ENCODE data around the gene LHX4. TPM values are rescaled to one million over a fixed set of nuclear protein-coding genes. Genes with fewer than 3 reads are reported as not detected.
"Not testable (repeated sequence)": the region's sequence is repeated elsewhere in the genome, so short reads cannot be mapped to it uniquely, and the experiment has no call there.

LHX4 gene
- total RNA-seq, 1 donor from 2014 or later, result not detected

DNA sequence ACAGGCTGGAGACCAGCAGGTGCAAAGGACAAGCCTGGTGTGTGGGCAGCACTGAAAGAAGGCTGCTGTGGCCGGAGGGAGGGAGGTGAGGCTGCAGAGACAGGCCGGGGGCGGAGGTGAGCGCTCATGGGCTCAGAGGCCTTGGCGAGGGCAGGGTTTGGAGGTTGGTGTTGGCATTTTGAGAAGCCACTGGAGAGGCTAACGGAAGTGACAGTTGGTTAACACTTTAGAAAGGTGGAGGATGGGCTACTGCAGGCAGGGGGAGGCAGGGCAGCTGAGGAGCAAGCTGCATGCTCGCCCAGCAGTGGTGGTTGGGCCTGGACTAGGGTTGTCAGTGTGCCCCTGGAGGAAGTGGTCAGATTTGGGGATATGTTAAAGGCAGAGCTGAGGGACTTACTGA, 37.9 kb upstream of the LHX4 start:
- Mint-ChIP-seq H3K36me3 (ENCODE audit: low read depth) (peaks cover 8% of the 10 kb centered on the region), H3K4me3 (no peak overlapping the region), H3K27me3 (no peaks in the 10 kb centered on the region), H3K9me3 (no peaks in the 10 kb centered on the region), H3K27ac (no peak overlapping the region), H3K4me1 (peaks cover 4% of the 10 kb centered on the region)
- intact Hi-C loops (cut with micrococcal nuclease), result no loop called here
- no peak for DNase-seq

DNA sequence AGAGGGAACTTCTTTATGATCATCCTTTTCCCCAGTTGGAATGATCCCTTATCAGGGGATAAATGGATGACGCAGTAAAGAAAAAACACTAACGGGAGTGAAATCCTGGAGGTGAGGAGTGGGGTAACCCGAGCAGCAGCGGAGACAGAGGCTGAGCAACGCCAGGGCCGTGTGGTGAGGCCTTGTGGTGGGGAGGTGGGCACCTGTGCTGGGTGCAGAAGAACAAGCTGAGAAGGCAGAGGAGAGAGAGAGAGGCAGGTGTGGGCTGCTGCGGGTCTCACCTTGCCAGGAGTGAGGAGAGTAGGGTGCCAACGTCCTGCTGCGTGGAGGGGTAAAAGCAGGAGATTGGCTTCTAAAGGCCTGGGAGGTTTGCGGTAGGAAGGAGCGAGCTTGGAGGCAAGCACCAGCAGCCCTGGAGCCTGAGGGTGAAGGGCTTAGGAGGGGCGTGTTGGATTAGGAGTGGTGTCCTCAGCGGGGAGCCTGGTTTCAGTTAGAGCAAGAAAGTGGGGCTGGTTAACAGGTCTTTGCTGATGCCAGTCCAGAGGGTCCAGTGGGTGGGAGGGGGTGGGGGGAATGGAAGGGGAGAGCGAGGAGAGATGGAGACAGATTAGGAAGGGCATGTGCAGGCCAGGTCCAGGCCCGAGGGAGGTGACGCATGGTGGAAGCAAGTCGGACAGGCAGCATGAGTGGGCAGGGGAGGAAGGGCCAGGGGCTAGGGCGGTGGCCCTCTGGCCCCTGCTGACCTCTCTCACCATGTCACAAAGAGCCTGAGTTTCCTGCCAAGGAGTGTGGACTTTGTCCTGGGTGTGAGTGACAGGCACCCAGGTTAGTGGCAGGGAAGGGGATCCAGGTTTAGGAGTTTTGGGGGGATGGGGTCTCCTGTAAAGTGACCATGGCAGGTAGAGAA, 36.7 kb upstream of the LHX4 start:
- Mint-ChIP-seq H3K4me3 (no peak overlapping the region), H3K4me1 (peaks cover 4% of the 10 kb centered on the region), H3K27me3 (no peaks in the 10 kb centered on the region), H3K9me3 (no peaks in the 10 kb centered on the region), H3K27ac (peak overlapping the region; percentile 10), H3K36me3 (ENCODE audit: low read depth) (peaks cover 7% of the 10 kb centered on the region)
- DNase-seq, result no peak
- intact Hi-C loops (cut with micrococcal nuclease), result no loop called here

DNA sequence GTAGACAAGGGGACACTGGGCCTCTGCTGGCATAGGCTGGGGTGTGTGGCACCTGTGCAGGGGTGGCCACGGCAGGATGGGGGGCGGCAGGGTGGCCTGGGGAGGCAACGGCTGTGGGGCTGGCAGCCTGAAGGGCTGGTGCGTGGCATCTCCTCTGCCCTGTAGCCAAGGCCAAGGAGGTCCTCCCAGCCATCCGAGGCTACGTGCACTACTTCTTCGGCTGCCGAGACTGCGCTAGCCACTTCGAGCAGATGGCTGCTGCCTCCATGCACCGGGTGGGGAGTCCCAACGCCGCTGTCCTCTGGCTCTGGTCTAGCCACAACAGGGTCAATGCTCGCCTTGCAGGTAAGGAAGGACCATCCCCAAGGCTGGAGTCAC, 36.0 kb upstream of the LHX4 start:
- H3K4me1 Mint-ChIP-seq, result peaks cover 4% of the 10 kb centered on the region
- H3K36me3 Mint-ChIP-seq (ENCODE audit: low read depth), result peaks cover 7% of the 10 kb centered on the region
- no peak for DNase-seq
- no peaks in the 10 kb centered on the region for H3K9me3 Mint-ChIP-seq
- H3K27me3 Mint-ChIP-seq, result no peaks in the 10 kb centered on the region
- intact Hi-C loops (cut with micrococcal nuclease), result no loop called here
- H3K27ac Mint-ChIP-seq, result no peak overlapping the region
- H3K4me3 Mint-ChIP-seq, result no peak overlapping the region

DNA sequence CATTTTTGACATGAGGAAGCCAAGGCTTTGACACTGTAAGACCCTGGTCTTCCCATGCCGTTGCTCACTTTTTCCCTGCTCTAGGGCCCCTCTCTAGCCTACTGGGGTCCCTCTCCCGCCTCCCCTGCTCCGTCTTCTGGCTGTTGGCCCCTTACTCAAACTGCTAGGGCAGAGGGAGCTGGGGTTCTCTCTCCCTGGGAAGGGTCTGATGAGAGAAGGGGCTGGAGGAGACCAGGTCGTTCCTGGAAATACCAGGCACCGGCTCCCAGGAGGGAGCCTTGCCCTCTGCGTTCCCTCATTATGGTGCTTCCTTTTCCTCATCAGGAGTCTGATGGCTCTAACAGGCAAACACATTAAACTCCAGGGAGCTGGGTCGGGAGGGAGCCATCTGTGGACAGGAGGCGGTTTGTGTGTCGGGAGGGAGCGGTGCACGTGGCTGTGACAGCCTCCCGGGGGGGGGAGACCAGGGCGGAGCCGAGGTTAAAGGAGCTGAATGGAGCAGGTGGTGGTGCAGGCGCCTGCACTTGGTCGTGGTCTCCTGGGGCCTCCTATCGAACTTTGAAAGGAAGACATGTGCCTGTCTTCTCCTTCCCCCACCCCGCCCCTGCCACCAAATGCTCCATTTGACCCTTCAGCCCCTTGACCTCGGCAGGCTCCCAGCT, 35.4 kb upstream of the LHX4 start:
- H3K9me3 Mint-ChIP-seq, result no peaks in the 10 kb centered on the region
- H3K36me3 Mint-ChIP-seq (ENCODE audit: low read depth), result peaks cover 6% of the 10 kb centered on the region
- H3K4me1 Mint-ChIP-seq, result peaks cover 4% of the 10 kb centered on the region
- no peak overlapping the region for H3K27ac Mint-ChIP-seq
- no peak for DNase-seq
- no peaks in the 10 kb centered on the region for H3K27me3 Mint-ChIP-seq
- intact Hi-C loops (cut with micrococcal nuclease), result no loop called here
- H3K4me3 Mint-ChIP-seq, result no peak overlapping the region

DNA sequence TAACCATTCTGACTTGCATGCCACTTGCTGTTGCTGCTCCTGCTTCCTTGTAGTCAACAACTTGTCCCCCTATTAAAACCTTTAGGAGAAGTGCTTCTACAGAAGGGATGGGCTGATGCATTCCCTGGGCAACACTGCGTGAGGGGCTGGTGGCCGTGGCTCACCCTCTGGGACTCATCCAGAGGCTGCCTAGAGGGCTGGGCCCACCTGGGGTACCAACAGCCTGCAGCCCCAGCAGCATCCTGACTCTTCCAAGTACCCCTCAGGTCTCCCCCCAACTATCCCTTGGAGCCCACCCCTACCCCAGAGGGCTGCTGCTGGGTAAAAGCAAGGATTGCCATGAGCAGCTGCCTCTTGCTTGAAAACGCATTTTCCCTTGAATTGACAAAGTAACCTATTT, 34.7 kb upstream of the LHX4 start:
- Mint-ChIP-seq H3K27me3 (no peaks in the 10 kb centered on the region), H3K9me3 (no peaks in the 10 kb centered on the region), H3K36me3 (ENCODE audit: low read depth) (peaks cover 4% of the 10 kb centered on the region), H3K4me3 (no peak overlapping the region), H3K27ac (no peak overlapping the region), H3K4me1 (peaks cover 4% of the 10 kb centered on the region)
- intact Hi-C loops (cut with micrococcal nuclease), result no loop called here
- DNase-seq, result no peak

DNA sequence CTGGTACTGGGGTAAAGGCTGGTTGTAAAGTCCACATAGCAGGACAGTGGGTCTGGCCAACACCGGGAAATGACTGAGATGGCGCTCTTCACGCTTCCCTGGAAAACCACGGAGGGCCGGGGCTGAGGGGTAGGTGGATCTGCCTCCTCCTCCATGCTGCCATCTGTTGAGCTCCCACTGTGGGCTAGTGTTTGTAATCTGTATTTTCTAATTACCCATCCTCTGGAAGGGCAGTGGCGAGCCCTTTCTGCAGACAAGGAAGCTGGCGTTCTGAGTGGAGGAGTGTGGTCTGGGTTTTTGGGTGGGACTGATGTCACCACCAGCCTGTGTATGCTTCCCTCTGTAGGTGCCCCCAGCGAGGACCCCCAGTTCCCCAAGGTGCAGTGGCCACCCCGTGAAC, 34.1 kb upstream of the LHX4 start:
- Mint-ChIP-seq H3K27ac (no peak overlapping the region), H3K4me3 (no peak overlapping the region), H3K36me3 (ENCODE audit: low read depth) (peaks cover 4% of the 10 kb centered on the region), H3K27me3 (no peaks in the 10 kb centered on the region), H3K9me3 (no peaks in the 10 kb centered on the region), H3K4me1 (peaks cover 4% of the 10 kb centered on the region)
- no peak for DNase-seq
- intact Hi-C loops (cut with micrococcal nuclease), result no loop called here

DNA sequence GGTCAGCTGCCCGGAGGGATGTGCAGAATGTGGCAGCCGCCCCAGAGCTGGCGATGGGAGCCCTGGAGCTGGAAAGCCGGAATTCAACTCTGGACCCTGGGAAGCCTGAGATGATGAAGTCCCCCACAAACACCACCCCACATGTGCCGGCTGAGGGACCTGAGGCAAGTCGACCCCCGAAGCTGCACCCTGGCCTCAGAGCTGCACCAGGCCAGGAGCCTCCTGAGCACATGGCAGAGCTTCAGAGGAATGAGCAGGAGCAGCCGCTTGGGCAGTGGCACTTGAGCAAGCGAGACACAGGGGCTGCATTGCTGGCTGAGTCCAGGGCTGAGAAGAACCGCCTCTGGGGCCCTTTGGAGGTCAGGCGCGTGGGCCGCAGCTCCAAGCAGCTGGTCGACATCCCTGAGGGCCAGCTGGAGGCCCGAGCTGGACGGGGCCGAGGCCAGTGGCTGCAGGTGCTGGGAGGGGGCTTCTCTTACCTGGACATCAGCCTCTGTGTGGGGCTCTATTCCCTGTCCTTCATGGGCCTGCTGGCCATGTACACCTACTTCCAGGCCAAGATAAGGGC, 33.5 kb upstream of the LHX4 start:
- H3K27ac Mint-ChIP-seq, result no peak overlapping the region
- intact Hi-C loops (cut with micrococcal nuclease), result no loop called here
- no peaks in the 10 kb centered on the region for H3K27me3 Mint-ChIP-seq
- H3K4me1 Mint-ChIP-seq, result peaks cover 4% of the 10 kb centered on the region
- DNase-seq, result no peak
- H3K4me3 Mint-ChIP-seq, result no peak overlapping the region
- peaks cover 1% of the 10 kb centered on the region for H3K36me3 Mint-ChIP-seq (ENCODE audit: low read depth)
- H3K9me3 Mint-ChIP-seq, result no peaks in the 10 kb centered on the region

DNA sequence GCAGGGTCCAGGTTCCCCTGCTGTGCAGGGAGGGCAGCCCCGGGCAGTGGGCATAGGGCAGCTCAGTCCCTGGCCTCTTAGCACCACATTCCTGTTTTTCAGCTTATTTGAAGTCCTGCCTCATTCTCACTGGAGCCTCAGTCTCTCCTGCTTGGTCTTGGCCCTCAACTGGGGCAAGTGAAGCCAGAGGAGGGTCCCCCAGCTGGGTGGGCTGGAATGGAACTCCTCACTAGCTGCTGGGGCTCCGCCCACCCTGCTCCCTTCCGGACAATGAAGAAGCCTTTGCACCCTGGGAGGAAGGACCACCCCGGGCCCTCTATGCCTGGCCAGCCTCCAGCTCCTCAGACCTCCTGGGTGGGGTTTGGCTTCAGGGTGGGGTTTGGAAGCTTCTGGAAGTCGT, 32.8 kb upstream of the LHX4 start:
- Mint-ChIP-seq H3K4me1 (peaks cover 3% of the 10 kb centered on the region), H3K27ac (no peak overlapping the region), H3K27me3 (no peaks in the 10 kb centered on the region), H3K9me3 (no peaks in the 10 kb centered on the region), H3K36me3 (ENCODE audit: low read depth) (peaks cover 1% of the 10 kb centered on the region), H3K4me3 (no peak overlapping the region)
- DNase-seq, result no peak
- intact Hi-C loops (cut with micrococcal nuclease), result no loop called here

DNA sequence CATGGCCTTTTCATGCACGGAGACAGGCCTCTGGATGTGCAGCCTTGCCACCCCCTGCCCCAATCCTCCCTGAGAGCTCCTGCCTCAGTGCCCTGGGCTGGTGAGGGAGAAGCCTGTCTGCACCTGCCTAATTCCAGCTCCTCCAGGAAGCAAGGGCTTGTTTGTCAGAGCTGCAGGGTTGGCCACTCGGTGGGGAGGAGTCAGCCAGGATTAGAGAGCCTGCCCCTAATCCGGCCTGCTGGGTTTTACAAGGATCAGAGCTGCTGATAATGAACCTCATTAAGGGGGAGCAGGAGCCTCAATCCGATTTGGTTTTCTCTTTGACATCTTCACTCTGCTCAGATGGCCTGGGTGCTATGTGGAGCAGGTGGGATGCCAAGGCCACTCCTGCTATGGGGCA, 31.9 kb upstream of the LHX4 start:
- H3K27ac Mint-ChIP-seq, result no peak overlapping the region
- H3K36me3 Mint-ChIP-seq (ENCODE audit: low read depth), result peaks cover 1% of the 10 kb centered on the region
- no peak for DNase-seq
- no peaks in the 10 kb centered on the region for H3K4me1 Mint-ChIP-seq
- no peaks in the 10 kb centered on the region for H3K27me3 Mint-ChIP-seq
- H3K9me3 Mint-ChIP-seq, result no peaks in the 10 kb centered on the region
- no peak overlapping the region for H3K4me3 Mint-ChIP-seq
- intact Hi-C loops (cut with micrococcal nuclease), result no loop called here

DNA sequence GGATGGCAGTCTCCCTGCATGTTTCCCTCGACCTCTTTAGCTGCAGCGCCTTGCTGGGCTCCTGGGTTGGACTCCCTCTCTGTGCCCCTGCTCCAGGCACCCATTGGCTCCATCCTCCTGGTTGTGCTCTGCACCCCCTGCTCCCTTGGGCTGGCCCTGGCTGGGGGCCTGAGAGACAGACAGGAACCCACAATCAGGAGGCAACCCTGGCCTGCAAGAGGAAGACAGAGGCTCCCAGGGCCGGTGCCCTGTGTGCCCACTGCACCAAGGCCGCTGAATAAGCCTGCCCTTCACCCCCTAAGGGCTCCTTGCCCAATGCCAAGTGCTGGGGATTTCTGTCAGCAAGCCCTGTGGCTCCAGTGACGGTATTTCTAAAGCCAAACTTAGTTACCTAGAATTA, 31.5 kb upstream of the LHX4 start:
- DNase-seq, result no peak
- no peak overlapping the region for H3K4me3 Mint-ChIP-seq
- H3K27me3 Mint-ChIP-seq, result no peaks in the 10 kb centered on the region
- H3K27ac Mint-ChIP-seq, result no peak overlapping the region
- H3K9me3 Mint-ChIP-seq, result no peaks in the 10 kb centered on the region
- peaks cover 1% of the 10 kb centered on the region for H3K36me3 Mint-ChIP-seq (ENCODE audit: low read depth)
- no peaks in the 10 kb centered on the region for H3K4me1 Mint-ChIP-seq
- intact Hi-C loops (cut with micrococcal nuclease), result no loop called here

DNA sequence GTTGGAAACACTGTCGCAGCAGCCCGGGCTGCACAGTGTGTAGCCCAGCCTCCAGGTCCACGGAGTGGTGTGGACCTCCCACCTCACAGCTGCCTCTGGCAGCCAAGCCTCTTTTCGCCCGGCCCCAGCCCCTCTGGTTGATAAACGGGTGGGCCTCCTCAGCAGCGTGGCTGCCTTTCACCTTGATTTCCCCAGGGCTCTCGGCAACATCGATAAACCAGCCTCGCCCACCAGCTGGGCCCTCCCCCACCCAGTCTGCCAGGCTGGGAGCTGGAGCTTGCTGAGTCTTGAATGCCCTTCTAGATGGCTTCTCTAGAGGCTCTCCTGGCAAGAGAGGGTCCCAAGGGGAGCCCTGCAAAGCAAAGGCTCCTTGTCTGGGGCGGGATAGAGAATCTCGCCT, 31.0 kb upstream of the LHX4 start:
- H3K36me3 Mint-ChIP-seq (ENCODE audit: low read depth), result peaks cover 1% of the 10 kb centered on the region
- no peak for DNase-seq
- H3K9me3 Mint-ChIP-seq, result no peaks in the 10 kb centered on the region
- H3K4me3 Mint-ChIP-seq, result no peak overlapping the region
- intact Hi-C loops (cut with micrococcal nuclease), result no loop called here
- H3K27ac Mint-ChIP-seq, result no peak overlapping the region
- H3K4me1 Mint-ChIP-seq, result no peaks in the 10 kb centered on the region
- no peaks in the 10 kb centered on the region for H3K27me3 Mint-ChIP-seq

DNA sequence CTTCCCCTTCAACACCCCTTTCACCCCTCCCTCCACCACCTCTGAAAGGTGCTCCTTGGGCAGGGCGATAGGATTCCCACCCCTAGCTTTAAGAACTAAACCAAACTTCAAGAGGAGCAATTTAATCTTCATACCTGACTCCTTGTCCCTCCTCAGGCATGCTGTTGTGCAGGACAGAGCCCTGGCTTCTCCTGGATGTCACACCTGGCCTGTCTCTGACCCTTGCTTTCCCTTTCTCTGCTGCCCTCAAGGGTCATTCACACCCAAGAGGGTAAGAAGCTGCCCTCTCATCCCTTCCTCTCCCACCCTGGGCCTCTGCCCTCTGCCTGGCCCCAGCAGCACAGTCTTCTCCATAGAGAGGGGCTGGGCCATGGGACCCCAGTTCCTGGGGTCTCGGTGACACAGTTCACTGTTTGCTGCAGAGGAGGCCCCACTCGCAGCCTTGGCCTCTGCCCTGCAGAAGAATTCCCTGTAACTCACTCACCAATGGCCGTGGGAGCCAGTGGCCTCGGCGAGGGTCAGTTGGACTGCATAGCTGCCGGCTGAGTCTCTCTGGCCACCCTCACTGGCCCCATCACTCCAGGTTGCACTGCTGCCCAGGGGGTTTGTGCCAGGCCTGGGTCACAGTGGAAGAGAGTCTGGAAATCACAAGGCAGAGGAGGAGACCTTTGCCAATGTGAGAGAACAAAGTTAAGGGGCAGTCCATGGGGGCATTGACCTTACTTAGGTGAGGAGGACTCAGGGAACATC, 28.4 kb upstream of the LHX4 start:
- H3K9me3 Mint-ChIP-seq, result no peaks in the 10 kb centered on the region
- no peak for DNase-seq
- no peaks in the 10 kb centered on the region for H3K4me1 Mint-ChIP-seq
- no peaks in the 10 kb centered on the region for H3K27me3 Mint-ChIP-seq
- H3K27ac Mint-ChIP-seq, result no peak overlapping the region
- intact Hi-C loops (cut with micrococcal nuclease), result no loop called here
- no peak overlapping the region for H3K4me3 Mint-ChIP-seq
- H3K36me3 Mint-ChIP-seq (ENCODE audit: low read depth), result no peaks in the 10 kb centered on the region

DNA sequence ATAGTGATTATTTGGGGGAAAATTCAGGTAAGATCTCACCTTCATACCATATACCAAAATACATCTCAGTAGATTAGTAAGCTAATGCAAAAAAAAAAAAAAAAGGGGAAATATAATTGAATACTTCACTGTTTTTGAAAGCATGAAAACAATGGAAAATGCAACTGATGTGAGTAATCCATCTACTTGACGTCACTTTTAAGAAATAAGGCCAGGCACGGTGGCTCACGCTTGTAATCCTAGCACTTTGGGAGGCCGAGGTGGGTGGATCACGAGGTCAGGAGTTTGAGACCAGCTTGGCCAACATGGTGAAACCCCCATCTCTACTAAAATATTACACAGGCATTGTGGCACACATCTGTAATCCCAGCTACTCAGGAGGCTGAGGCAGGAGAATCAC, 27.5 kb upstream of the LHX4 start:
- H3K4me3 Mint-ChIP-seq; H3K36me3 Mint-ChIP-seq (ENCODE audit: low read depth); H3K27ac Mint-ChIP-seq; intact Hi-C loops (cut with micrococcal nuclease); H3K27me3 Mint-ChIP-seq; H3K9me3 Mint-ChIP-seq; DNase-seq; H3K4me1 Mint-ChIP-seq: not testable (repeated sequence)

DNA sequence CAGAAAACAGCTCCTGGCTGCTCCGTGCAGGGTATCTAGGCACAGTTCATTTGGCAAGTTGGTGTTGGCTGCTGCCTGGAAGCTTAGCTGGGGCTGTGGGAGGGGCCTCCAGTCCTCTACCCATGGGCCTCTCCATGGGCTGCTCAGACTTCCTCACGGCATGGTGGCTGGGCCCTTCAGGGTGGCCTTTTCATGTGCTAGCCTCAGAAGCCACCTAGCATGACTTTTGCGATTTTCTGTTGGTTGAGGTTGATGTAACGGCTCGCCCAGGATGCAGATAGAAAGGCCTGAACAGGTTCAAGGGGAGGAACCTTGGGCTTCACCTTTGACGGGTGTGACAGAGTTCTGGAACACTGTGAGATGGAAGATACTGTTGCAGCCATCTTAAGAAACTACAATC, 25.8 kb upstream of the LHX4 start:
- intact Hi-C loops (cut with micrococcal nuclease), result no loop called here
- H3K36me3 Mint-ChIP-seq (ENCODE audit: low read depth), result no peaks in the 10 kb centered on the region

More for the DNA sequence above, 25.8 kb upstream of the LHX4 start:
- peaks cover 5% of the 10 kb centered on the region for H3K27me3 Mint-ChIP-seq
- DNase-seq, result no peak
- H3K9me3 Mint-ChIP-seq, result no peaks in the 10 kb centered on the region
- H3K4me3 Mint-ChIP-seq, result no peak overlapping the region
- no peaks in the 10 kb centered on the region for H3K4me1 Mint-ChIP-seq
- H3K27ac Mint-ChIP-seq, result no peak overlapping the region
